GM12875 (cell line): ENCODE measurements around the gene ANKS1A.

Source experiments
- H3K4me3 ChIP-seq: one replicate; pipeline ENCODE4 v1.5.1; 2011; ENCODE audit warnings: low read depth, low read length, control low read depth
- CTCF ChIP-seq: IDR thresholded peaks from 2 replicates; pipeline ENCODE4 v1.5.1; 2011; ENCODE audit warnings: low read depth, mild to moderate bottlenecking, control low read depth, inconsistent platforms, low read length, moderate library complexity, borderline replicate concordance; ENCODE audit not compliant: insufficient read depth

Gene ANKS1A

GRCh38 chr6:35007016-35007415 is 118.0 kb downstream of the ANKS1A start:
- H3K4me3 ChIP-seq, result no peak overlapping the region
- no peak for TF ChIP-seq CTCF

- no peak overlapping the region for H3K4me3 ChIP-seq
- TF ChIP-seq CTCF, result no peak
These were observed 119.8 kb downstream of the ANKS1A start for GRCh38 chr6:35008858-35009257.

DNA sequence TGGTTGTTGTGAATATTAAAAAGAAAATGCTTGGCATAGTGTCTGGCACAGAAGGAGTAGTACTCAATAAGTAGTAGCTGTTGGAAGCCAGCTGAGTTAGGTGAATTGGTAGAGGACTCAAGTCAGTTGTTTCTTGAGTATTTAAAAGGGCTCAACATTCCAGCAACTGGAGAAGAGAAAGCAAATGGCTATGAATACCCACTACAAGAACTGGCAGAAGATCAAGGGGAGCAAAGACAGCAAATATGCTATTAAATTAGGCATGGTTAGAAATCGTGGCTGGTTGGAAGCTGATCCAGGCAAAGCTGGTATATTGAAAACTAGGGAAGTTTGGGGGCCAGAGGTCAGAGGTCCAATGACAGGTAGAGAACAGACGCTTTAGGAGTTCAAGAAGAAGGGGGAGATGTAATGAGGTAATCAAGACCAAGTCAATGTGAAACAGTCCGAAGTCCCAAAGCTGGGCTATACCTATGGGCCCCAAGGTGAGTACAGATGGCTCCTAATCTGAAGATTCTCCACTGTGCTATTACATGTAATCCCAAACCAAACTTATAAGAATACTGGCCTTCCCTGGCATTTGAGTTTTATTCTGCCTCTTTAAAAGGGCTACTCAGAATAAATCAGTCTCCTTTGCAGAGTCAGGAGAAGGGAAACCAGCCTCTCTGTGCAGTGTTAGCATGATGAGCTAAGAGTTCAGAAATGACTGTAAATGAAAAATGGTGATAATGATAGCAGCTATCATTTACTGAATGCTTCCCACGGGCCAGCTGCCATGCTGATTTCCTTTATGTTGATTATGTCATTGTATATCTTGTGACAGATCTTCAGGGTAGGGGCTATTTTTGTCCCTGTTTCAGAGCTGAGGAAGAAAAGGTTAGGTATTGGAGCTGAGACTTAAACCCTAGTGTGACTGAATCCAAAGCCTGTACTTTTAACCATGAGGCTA is 122.3 kb downstream of the ANKS1A start:
- TF ChIP-seq CTCF, result no peak
- no peak overlapping the region for H3K4me3 ChIP-seq

DNA sequence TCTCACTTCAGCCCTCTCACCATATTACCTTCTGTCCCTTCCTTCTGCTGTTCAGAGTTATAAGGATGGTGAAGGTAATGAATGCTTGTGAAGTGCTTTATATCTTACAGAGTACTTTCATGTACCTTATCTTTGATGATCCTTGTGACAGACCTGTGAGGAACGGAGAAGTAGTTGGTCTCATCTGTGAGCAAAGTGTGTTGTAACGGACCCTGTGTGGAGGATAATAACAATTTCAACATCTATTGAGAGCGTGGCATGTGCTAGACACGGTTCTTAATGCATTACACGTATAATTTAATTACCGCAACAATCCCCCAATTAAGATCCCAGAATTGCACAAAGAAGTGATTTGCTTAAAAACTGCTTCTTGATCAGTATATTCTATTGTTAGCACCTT is 124.6 kb downstream of the ANKS1A start:
- TF ChIP-seq CTCF, result no peak

GRCh38 chr6:35014341-35014740 is 125.3 kb downstream of the ANKS1A start:
- H3K4me3 ChIP-seq, result no peak overlapping the region
- TF ChIP-seq CTCF, result no peak

More for the DNA sequence above, 124.6 kb downstream of the ANKS1A start:
- H3K4me3 ChIP-seq, result no peak overlapping the region

DNA sequence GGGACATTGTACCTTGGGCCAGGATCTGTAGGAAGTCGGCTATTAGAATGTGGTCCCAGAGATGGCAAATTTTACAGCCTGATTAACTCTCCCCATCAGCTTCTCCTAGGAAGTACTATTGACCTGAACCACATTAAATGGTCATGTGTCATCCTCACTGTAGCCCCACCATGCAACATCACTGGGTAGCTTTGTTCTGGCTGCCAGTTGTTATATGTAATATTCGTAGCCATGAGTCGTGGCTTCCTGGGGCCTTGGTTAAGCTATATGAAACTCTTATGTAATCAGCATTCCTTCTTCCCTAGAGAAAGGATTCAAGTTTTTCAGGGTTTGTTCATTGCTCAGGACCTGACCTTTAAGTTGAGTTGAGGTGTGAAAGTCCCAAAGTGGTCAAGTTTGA is 125.7 kb downstream of the ANKS1A start:
- no peak for TF ChIP-seq CTCF
- H3K4me3 ChIP-seq, result no peak overlapping the region

DNA sequence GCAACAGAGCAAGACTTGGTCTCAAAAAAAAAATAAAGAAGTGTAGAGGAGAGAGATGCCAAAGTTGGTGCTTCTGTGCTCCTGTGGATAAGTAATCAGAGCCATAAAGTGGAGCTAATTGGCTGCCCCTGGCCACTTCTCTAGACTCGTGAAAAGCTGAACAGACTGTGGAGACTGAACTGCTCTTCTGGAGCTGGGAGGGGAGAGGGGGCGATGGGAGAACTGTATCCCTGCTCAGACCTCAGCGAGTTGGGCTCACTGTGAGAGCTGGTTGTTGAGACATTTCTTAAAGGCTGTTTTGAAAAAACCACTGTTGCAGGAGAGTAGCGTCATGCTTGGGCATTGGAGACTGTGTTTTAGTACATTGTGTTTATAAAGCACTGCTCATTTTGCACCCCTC is 126.4 kb downstream of the ANKS1A start:
- no peak for TF ChIP-seq CTCF
- H3K4me3 ChIP-seq, result no peak overlapping the region
